AG04449 (cell line): ENCODE results near the gene CRYBB3.

Experiments
- CTCF ChIA-PET: fragments of 350-600 bp; formaldehyde crosslinking; extraction: SDS; loops from one replicate; lab custom pipeline; 2021; ENCODE audit warnings: antibody characterized with exemption; lab: Yijun Ruan, JAX
- POLR2A ChIA-PET: fragments of 400-600, 350-600 bp; formaldehyde crosslinking; extraction: SDS; loops from one replicate; lab custom pipeline; 2020; ENCODE audit warnings: antibody characterized with exemption, inconsistent platforms; lab: Yijun Ruan, JAX
- DNase-seq: peaks from one replicate; pipeline ENCODE4 v3.0.0-alpha.2; 2010; ENCODE audit warnings: low read depth, low spot score
- H3K4me3 ChIP-seq: 2 replicates; pipeline ENCODE4 v1.5.1; 2011; ENCODE audit warnings: low read depth, mild to moderate bottlenecking, control low read depth, low read length
- TF ChIP-seq, protein P1 (sequence below): IDR thresholded peaks from one replicate; pipeline ENCODE4 v1.5.1; 2011; ENCODE audit warnings: mild to moderate bottlenecking, moderate library complexity, low read length, control low read depth, inconsistent platforms; ENCODE audit not compliant: insufficient read depth; ENCODE audit errors: missing control alignments

The CRYBB3 gene

DNA sequence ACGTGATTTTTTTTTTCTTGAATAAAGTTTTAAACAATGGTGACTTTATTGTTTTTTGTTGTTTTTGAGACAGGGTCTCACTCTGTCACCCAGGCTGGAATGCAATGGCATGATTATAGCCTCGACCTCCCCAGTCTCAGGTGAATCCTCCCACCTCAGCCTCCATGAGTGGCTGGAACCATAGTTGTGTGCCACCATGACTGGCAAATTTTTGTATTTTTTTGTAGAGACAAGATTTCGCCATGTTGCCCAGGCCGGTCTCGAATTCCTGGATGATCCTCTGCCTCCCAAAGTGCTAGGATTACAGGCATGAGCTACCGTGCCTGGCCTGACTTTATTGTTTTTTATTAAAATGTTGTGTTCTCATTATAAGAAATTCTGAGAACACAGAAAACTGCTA is 12.2 kb upstream of the CRYBB3 start:
- POLR2A ChIA-PET, result no interaction called here
- no peak for DNase-seq
- CTCF ChIA-PET, result interaction anchor here (1.7 kb wide), 1 partner anchor 15 kb away, joined by 6 read pairs; no protein-coding TSS in a partner anchor
- TF ChIP-seq, protein P1, sequence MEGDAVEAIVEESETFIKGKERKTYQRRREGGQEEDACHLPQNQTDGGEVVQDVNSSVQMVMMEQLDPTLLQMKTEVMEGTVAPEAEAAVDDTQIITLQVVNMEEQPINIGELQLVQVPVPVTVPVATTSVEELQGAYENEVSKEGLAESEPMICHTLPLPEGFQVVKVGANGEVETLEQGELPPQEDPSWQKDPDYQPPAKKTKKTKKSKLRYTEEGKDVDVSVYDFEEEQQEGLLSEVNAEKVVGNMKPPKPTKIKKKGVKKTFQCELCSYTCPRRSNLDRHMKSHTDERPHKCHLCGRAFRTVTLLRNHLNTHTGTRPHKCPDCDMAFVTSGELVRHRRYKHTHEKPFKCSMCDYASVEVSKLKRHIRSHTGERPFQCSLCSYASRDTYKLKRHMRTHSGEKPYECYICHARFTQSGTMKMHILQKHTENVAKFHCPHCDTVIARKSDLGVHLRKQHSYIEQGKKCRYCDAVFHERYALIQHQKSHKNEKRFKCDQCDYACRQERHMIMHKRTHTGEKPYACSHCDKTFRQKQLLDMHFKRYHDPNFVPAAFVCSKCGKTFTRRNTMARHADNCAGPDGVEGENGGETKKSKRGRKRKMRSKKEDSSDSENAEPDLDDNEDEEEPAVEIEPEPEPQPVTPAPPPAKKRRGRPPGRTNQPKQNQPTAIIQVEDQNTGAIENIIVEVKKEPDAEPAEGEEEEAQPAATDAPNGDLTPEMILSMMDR, result no peak
- H3K4me3 ChIP-seq, result no peak overlapping the region

DNA sequence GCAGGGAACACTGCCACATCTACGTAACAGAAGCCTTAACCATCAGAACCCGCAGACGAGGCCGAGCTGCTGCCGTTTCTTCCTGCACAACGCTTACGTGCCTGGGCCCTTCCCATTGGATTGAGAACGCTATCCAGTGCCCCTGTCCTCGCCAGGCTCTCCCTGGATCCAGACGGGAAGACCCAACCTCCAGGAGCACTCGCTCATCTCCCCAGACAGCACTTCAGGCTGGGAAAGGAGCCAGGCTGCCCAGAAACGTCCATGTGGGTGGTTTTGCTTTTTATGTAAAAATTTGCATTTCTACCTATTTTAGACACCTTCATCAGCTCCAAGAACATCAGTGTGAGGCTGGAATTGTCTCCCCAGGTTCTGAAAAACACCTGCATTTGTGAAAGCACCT is 7.3 kb upstream of the CRYBB3 start:
- TF ChIP-seq, protein P1, result no peak
- CTCF ChIA-PET, result interaction anchor here (1.8 kb wide), 1 partner anchor 10 kb away, joined by 10 read pairs; no protein-coding TSS in a partner anchor
- H3K4me3 ChIP-seq, result no peak overlapping the region
- DNase-seq, result no peak
- POLR2A ChIA-PET, result no interaction called here

DNA sequence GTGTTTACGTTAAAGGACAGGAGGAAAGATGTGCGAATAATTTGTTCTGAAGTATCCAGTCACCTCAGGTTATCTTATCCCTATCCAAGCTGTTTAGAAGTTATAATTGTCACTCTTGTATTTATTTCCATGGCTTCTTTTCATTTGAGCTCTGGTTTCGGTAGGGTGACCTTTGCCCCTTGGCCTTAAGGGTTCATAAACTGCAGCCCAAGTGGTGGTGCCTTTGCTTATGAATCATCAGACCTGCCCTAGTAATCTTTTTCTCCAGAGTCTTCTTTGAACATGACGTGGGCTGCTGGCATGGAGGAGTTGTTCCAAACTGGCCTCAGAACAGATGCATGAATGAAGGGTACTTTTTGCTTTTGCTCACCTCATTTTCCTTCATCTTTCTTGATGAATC is 6.5 kb upstream of the CRYBB3 start:
- no peak for DNase-seq
- ChIA-PET POLR2A (no interaction called here), CTCF (interaction anchor here (1.8 kb wide), 1 partner anchor 9 kb away, joined by 10 read pairs; no protein-coding TSS in a partner anchor)
- H3K4me3 ChIP-seq, result no peak overlapping the region
- TF ChIP-seq, protein P1, result no peak

GRCh38 chr22:25193548-25193947 is 6.1 kb upstream of the CRYBB3 start:
- TF ChIP-seq, protein P1, result no peak
- no peak overlapping the region for H3K4me3 ChIP-seq
- ChIA-PET CTCF (interaction anchor here (1.8 kb wide), 1 partner anchor 9 kb away, joined by 10 read pairs; no protein-coding TSS in a partner anchor), POLR2A (no interaction called here)
- DNase-seq, result no peak

DNA sequence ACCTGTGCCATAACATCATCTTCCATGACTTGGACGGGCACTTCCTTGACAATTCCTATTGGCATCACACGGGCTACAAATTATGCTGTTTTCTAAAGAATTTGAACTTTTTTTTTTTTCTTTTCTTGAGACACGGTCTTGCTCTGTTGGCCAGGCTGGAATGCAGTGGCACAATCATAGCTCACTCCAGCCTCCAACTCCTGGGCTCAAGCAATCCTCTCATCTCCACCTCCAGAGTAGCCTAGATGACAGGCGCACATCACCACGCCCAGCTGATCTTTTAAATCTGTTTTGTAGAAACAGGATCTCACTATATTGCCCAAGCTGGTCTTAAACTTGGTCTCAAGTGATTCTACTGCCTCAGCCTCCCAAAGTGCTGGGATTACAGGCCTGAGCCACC is 3.3 kb upstream of the CRYBB3 start:
- TF ChIP-seq, protein P1, result no peak
- ChIA-PET POLR2A (interaction anchor here (0.6 kb wide), 1 partner anchor 245 kb away, joined by 3 read pairs; no protein-coding TSS in a partner anchor), CTCF (no interaction called here)
- no peak for DNase-seq
- H3K4me3 ChIP-seq, result no peak overlapping the region

GRCh38 chr22:25197340-25197739 is 2.3 kb upstream of the CRYBB3 start:
- POLR2A ChIA-PET, result no interaction called here
- no peak for DNase-seq
- TF ChIP-seq, protein P1, result no peak
- H3K4me3 ChIP-seq, result no peak overlapping the region
- CTCF ChIA-PET, result no interaction called here
